Kidney (tissue), 14 donors: Measurements from ENCODE around the gene RBM26. TPM values are rescaled to one million over a fixed set of nuclear protein-coding genes. Genes with fewer than 3 reads are reported as not detected.

Experiments
- DNase-seq, 5 donors: peaks; one replicate each; pipeline ENCODE4 v3.0.0-alpha.2; 2013 to 2020
- FAIRE-seq: peaks from 2 replicates; lab custom pipeline; 2012; peaks lifted over from hg19 to GRCh38; lab: Jason Lieb, UNC
- H3K27ac ChIP-seq, 2 donors: one replicate each; pipeline ENCODE4 v1.7.0; 2013; ENCODE audit warnings: low read depth in 2 of 2, low read length in 2 of 2, inconsistent platforms in 1 of 2
- H3K27me3 ChIP-seq: one replicate; pipeline ENCODE4 v1.7.1; 2013; ENCODE audit warnings: low read length, inconsistent platforms; ENCODE audit not compliant: control insufficient read depth, insufficient read depth
- H3K36me3 ChIP-seq, 3 donors: one replicate each; pipeline versions ENCODE4 v1.7.0 to v1.7.1; 2013; ENCODE audit warnings: low read length in 3 of 3, control low read depth in 1 of 3, inconsistent platforms in 1 of 3; ENCODE audit not compliant: insufficient read depth in 3 of 3, control insufficient read depth in 2 of 3
- H3K4me1 ChIP-seq, 3 donors: one replicate each; pipeline versions ENCODE4 v1.7.0 to v1.7.1; 2013; ENCODE audit warnings: low read length in 3 of 3, inconsistent platforms in 1 of 3, low read depth in 1 of 3; ENCODE audit not compliant: control insufficient read depth in 2 of 3, insufficient read depth in 2 of 3
- H3K4me3 ChIP-seq, 3 donors: one replicate each; pipeline versions ENCODE4 v1.7.0 to v1.8.1; 2013; ENCODE audit warnings: low read length in 3 of 3, control low read depth in 1 of 3, inconsistent platforms in 1 of 3
- H3K9ac ChIP-seq, 3 donors: one replicate each; pipeline versions ENCODE4 v1.7.0 to v1.7.1; 2013; ENCODE audit warnings: low read length in 3 of 3, control low read depth in 1 of 3, inconsistent platforms in 1 of 3
- H3K9me3 ChIP-seq, 3 donors: one replicate each; pipeline versions ENCODE4 v1.7.0 to v1.7.1; 2013; ENCODE audit warnings: low read length in 3 of 3, control low read depth in 1 of 3, inconsistent platforms in 1 of 3; ENCODE audit not compliant: control insufficient read depth in 2 of 3, insufficient read depth in 1 of 3
- CTCF ChIP-seq: IDR thresholded peaks from 3 replicates; pipeline ENCODE4 v1.5.1; 2012; ENCODE audit warnings: mild to moderate bottlenecking, moderate library complexity, borderline replicate concordance; ENCODE audit not compliant: insufficient read depth; ENCODE audit errors: extremely low read depth
- intact Hi-C: fragments of 100-400 bp; cut with DNase I; formaldehyde crosslinking; loops from one replicate; pipeline ENCODE4 v1.11.1; 2022
- polyA plus RNA-seq: library from polyadenylated mRNA; stranded (reverse); fragments of 350-450 nt; fragmentation: Illumina TruSeq; extraction: RNeasy Lipid Tissue Mini Kit (QIAGEN cat#74804); gene quantifications from one replicate; pipeline ENCODE4 v1.2.3, GENCODE V29; 2014; ENCODE audit warnings: low read depth, low replicate concordance; ENCODE audit not compliant: insufficient read depth
- total RNA-seq: library from RNA; stranded (reverse); fragmentation: NEBNext Ultra II Directional; extraction: Animal tissue kit (Norgen Biotek cat#: 25700); gene quantifications from one replicate; pipeline ENCODE4 v1.2.1, GENCODE V29; 2021
- donor health status: control.
- donor health status: control.
- donor health status: control.
- donor health status: control.
- donor health status: control.
- donor health status: DM: yes; HTN: yes; CAD: no.
- donor health status: Normal renal cell carcinoma (clear cell type).

Gene RBM26
- total and polyA plus RNA-seq, 2 donors from 2014 or later, result 14.5 to 39.2 TPM

- Histone ChIP-seq H3K4me1 (peaks cover 6 to 19% (median 12%) of the 10 kb centered on the region in 3 donors), H3K27ac (no peak overlapping the region), H3K4me3 (peak overlapping the region in 2 of 3 donors; percentile 2 to 98), H3K27me3 (no peaks in the 10 kb centered on the region), H3K9me3 (no peaks in the 10 kb centered on the region), H3K36me3 (no peaks in the 10 kb centered on the region), H3K9ac (no peak overlapping the region)
- TF ChIP-seq CTCF, result no peak
- DNase-seq, result no peak
- intact Hi-C loops, result no loop called here
- no peak for FAIRE-seq
Measured at GRCh38 chr13:79403113-79403512, 2.9 kb downstream of the RBM26 start.

- FAIRE-seq, result no peak
- intact Hi-C loops, result no loop called here
- no peak for TF ChIP-seq CTCF
- Histone ChIP-seq H3K4me3 (no peak overlapping the region), H3K27ac (no peak overlapping the region), H3K4me1 (peaks cover 6 to 19% (median 12%) of the 10 kb centered on the region in 3 donors), H3K9ac (no peak overlapping the region), H3K36me3 (no peaks in the 10 kb centered on the region), H3K9me3 (no peaks in the 10 kb centered on the region), H3K27me3 (no peaks in the 10 kb centered on the region)
- no peak for DNase-seq
Measured at GRCh38 chr13:79402679-79403078, 3.4 kb downstream of the RBM26 start.

GRCh38 chr13:79402074-79402635 lies 3.9 kb downstream of the RBM26 start:
- intact Hi-C loops, result no loop called here
- H3K4me3 ChIP-seq, result no peak overlapping the region
- TF ChIP-seq CTCF, result no peak
- no peak overlapping the region for H3K27ac ChIP-seq
- H3K9me3 ChIP-seq, result no peaks in the 10 kb centered on the region
- no peaks in the 10 kb centered on the region for H3K27me3 ChIP-seq
- H3K4me1 ChIP-seq, result peaks cover 6 to 19% (median 12%) of the 10 kb centered on the region in 3 donors
- H3K9ac ChIP-seq, result no peak overlapping the region
- FAIRE-seq (peak; percentile 95), DNase-seq (no peak)
- no peaks in the 10 kb centered on the region for H3K36me3 ChIP-seq
